CD4-positive, alpha-beta T cell treated with Interleukin-4 for 1 hour (primary cell): ENCODE data around the gene MAMSTR.

Experiments used
- DNase-seq, 2 donors: peaks; one replicate each; pipeline ENCODE4 v3.0.0-alpha.2; 2020 to 2022

MAMSTR gene

DNA sequence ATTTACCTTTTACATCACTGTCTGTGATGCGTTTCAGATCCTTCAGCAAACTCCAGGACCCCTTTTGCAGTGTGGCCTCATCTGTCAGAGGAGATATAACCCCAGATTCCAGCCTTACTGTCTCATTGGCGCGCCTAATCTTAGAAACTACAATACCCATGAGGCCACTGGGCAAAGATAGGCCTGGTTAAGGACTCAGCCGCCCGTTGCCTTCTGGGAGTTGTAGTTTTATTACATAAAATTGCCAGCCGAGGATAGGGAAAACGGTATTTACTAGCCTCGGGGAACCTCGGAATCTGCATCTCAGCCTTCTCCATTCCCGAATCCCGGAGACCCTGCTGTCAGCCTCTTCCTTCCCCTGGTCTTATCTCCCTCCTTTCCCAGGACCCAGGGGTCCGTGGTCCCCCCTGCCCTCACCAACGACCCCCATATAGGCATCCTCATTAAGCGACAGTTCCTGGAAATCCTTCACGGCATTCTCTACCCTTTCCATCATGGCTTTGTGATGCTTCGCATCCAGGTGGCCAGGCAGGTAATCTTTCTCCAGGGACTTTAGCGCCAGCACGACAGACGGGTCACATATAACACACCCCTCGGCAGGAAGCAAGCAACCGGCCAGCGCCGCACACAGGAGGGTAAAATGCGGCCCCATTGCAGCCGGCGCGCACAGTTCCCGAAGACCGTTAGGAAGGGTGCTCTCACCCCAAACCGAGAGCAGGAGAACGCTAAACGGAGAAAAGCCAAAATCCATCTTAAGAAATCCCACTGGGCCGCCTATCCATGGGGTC is 25.9 kb upstream of the MAMSTR start:
- peak; percentile 66 to 75 for DNase-seq

DNA sequence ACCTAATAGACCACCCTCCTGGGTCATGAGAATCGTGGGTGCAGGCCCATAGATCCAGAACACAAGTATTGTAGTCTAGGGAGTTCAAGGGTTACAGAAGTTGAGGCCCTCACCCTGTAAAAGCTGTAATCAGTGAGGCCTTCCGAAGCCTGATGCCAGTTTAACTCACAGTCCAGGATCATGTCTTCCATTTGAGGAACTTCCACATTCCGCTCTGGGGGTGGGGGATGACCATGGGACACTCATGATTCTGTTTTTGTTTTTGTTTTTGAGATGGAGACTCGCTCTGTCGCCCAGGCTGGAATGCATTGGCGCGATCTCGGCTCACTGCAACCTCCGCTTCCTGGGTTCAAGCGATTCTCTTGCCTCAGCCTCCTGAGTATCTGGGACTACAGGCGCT is 22.6 kb upstream of the MAMSTR start:
- DNase-seq = no peak

DNA sequence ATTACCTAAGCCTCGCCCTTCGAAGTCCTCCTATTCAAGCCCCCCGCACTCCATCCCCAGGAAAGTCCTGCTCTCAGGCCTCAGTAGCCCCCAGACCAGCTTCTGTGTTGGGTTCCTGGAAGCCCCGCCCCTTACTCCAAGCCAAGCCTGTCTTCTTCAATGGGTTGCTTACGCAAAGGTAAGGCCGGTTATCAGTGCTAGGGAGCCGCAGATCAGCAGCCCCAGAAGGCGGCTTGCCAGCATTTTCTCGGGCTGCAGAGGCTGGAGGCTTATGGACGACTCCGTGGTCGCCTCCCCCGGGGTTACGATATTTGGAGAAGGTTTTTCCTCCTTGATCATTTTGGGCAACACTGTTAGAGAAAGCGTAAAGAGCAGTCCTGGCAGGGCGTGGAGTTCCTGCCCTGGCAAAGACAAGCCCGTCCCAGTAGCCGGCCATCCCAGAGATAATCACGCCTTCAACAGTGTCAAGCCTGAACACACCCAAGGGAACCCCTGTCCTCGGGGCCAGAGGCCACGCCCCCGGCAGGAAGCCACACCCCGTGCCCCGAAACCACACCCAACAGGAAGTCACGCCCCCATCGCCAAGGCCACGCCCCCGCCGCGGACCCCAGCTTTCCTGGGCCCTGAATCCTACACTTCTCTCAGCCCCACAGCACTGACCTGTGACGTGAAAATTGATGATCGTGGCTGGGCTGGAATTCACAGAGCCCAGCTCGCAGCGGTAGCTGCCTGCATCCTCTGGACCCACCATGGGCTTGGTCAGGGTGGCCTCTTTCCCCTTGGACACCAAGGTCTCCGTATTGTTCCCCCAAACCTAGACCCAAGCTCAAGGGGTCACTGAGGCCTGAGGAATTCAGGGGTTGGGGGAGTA is 21.8 kb upstream of the MAMSTR start:
- DNase-seq = peak in 1 of 2 donors; percentile 29

DNA sequence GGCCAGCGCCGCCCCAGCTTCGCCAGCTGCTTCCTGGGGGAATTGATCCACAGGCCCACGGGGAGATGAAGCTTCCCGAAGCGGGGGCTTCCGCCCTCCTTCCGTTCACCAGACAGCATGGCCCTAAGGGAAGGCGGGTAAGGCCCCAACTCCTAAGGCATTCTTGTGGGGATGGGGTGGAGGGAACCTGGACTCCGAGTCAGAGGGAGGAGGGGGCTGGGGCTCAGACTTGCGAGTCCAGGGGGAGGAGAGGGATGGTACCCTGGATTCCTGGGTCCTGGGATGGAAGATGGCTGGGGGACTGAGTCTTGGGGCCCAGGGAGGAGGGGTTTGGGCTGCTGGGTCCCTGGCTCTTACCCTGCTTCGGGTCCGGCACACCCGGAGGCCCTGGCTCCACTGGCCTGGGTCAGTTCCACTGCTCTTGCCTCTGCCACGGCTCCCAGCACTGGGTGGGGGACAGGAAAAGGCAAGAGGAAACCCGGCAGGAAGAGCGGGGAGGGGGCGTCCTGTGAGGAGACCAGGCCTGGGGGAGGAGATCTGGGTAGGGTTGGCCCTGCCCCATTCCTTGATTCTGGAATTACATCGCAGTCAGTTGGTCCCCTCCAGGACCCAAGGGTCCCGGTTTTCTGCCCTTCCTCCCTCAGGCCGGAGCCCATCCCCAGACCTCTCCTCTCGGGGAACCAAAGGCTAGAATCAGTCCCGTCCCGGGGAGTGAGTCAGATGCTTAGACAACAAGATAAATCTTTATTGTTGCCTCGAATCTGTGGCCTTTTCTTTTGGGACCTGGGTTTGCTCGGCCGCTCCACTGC is 20.8 kb upstream of the MAMSTR start, which contains the start of gene RASIP1:
RASIP1 (minus strand) TSS at position 447 of the 809 bp plus-strand sequence; CDS start at position 119, 328 bp downstream.
- DNase-seq = no peak

DNA sequence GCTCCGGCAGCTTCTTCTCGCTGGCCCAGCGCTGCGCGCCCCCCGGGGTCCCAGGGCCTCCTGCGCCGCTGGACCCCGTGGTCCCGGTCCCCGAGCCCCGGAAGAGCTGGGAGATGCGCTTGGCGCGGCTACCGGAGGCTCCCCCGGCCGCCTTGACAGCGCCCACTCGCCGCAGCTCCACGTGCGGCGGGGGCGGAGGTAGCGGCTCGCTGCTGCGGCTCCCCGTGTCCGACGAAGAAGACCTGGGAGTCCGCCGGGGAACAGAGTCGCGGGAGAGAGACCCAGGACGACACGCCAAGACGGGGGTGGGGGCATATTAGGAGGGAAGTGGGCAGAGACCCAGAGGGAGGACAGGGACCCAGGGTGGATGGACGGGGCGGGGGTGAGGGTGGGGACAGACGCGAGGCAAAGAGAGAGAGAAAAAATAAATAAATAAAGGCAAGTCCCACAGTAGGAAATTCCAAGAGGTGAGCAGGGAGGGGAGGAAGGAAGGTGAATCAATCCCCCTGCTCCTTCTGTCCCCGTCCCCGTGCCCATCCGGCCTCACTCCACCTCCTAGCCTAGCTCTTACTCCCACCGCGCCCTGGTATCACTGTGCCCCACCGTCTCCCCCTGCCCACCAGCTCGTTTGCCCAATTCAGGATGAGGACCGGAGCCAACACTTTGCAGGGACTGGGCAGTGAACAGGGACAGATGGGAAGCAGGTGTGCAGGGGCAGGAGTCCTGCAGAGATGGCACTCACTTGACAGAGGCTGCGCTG is 20.1 kb upstream of the MAMSTR start:
- DNase-seq = no peak

DNA sequence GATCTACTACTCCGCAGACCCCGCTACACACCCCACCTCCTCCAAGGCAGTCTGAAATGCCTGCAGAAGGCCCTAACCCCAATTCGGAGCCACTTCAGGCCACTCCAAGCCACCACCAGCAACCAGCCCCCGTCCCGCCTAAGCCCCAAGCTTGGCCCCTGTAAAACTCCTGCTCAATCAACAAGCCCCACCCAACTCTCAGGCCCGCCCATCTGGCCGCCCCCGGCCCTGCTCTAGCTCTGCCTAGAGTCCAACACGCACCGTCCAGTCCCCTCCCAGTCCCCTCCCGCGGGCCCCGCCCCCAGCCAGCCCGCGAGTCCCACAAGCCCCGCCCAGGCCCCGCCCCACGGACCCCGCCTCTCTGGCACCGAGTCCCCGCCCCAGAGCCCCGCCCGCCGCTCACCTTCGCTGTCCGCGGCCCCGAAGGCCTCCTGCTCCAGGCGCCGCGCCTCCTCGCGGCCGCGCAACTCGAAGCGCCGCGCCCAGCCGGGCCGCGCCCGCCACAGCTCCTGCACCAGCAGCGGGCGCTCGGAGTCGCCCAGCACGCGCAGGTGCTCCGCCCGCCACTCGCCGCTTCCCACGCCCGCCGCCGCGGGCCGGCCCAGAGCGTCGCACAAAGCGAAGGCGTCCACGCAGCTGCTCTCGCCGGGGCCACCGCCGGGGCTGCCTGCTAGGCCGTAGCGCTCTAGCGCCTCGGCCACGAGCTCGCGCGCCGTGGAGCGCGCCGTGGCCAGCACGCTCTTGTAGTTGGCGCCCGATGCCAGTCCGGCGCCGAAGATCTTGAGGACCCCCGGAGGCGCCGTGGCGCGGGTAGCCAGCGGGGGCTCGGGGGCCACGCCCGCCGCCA is 19.3 kb upstream of the MAMSTR start:
- DNase-seq = peak; percentile 92 to 94

DNA sequence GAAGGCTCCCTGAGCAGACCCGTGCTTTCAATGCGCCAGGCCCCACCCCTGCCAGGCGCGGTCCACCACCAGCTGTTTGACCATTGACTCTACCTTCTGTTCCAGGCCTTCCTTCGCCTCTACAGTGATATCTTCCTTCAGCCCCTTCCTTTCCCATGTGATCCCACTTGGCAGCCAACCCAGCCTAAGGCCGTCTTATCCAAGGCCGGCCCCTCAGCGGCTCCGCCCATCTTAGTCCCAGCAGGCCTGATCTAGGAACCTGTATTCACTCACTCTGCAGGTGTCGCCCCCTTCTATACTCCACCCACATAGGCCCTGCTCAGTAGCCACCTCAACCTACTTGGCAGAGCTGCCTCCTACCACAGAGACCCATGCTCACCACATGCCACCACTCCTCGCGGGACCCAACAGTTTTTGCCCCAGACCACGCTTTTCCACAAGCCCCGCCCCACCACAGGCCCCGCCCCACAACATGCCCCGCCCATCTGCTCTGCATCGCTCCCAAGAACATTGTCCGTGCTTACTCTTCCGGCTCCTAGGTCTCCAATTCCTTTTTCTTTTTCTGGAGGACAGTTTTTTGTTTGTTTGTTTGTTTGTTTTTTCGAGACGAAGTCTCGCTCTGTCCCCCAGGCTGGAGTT is 18.0 kb upstream of the MAMSTR start:
- DNase-seq = no peak

DNA sequence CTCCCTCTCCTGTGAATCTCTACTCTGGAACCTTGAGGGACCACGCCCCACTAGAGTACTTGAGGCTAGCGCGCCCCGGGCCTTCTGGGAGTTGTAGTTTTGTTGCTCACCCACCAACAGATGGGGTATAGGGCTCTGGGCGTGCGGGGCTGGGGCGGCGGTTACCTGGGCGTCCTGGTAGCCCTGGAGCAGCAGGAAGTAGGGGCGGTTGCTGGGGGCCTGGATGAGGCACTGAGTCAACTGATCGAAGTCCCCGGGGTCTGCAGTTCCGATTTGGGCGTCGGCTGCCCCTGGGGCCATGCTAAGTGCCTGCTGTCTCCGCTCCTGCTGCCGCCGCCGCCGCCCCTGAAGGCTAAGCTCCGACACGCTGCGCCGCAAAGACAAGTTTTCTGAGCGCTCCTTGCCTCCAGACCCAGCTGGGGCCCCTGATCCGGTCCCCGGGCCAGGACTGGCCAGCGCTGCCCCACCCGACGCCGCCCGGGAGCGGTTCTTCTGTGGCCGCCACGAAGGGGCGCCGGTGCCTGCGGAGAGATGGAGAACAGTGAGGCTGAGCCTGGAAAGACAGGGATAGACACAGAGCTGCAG is 15.6 kb upstream of the MAMSTR start:
- no peak for DNase-seq

DNA sequence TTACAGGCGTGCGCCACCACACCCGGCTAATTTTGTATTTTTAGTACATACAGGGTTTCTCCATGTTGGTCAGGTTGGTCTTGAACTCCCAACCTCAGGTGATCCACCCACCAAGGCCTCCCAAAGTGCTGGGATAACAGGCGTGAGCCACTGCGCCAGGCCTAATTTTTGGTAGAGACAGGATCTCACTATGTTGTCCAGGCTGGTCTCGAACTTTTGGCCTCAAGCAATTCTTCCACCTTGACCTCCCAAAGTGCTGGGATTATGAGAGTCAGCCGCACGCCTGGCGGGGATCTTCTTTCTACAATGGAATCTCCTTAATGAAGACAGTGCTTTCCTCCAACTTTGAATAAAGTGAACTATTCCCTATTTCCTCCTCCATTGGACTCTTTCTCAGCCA is 15.1 kb upstream of the MAMSTR start:
- DNase-seq = no peak

DNA sequence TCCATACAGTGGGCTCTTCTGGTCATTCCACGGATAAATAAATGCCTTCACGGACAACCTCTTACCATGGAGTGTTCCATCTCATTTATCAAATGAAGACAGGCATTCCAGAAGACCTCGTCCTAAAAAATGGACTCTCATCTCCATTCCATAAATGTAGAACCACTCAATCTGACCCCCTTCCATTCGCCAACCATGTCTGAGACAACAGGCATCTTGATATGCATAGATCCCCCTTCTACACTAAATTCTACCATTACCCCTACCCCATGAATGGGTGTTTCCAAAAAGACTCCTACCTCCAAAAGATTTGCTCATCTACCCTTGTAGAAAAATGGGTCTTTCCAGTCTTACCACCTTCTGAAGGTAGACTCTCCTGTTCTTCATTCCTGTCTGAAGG is 11.9 kb upstream of the MAMSTR start:
- DNase-seq = no peak

DNA sequence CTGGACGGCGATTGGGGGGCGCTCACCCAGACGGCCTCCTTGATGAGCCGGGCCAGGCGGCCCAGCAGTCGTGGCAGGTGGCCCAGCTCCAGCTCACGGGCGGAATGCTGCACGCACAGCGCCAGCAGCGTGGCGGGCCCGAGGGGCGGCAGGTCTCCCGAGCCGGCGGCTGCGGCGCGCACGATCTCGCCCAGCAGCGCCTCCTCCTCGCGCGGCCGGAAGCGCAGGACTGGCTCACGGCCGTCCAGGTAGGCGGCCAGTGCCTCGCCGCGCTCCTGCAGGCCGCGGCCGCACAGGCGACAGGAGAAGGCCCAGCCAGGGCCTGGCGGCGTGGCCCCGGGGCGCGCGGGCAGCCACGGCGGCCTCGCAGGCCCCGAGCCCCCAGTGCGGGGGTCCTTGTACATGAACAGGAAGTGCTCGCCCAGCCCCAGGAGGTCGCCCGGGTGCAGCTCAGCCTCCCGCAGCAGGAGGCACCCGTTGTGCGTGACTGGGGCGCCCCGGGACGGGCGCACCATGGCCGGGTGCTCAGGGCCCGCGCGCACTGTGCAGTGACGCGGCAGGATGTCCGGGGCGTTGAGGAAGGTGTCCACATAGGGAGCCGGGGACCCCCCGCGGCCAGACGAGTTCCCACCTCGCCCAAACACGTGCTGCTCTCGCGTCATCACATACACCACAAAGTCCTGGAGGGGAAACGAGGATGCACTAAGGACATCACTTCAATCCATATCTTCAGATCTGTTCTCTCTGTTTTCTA is 9.6 kb upstream of the MAMSTR start:
- no peak for DNase-seq

DNA sequence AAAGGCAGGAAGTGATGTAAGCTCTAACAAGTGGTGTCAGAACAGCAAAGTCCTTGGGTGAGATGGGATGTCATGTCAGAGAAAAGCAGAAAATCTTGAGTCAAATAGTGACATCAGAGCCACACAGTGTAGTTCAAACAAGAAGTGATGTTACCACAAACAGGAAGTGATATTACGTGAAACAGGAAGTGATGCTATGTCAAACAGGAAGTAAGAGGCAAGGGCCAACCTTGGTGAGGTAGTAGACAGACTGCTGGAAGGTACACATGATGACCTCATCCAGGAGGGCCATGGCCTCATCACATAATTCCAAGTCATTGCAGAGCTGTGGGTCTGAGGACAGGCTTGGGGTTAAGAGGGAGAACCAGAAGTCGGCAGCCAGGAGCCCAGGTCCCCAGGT is 7.0 kb upstream of the MAMSTR start:
- DNase-seq = peak; percentile 69 to 77

DNA sequence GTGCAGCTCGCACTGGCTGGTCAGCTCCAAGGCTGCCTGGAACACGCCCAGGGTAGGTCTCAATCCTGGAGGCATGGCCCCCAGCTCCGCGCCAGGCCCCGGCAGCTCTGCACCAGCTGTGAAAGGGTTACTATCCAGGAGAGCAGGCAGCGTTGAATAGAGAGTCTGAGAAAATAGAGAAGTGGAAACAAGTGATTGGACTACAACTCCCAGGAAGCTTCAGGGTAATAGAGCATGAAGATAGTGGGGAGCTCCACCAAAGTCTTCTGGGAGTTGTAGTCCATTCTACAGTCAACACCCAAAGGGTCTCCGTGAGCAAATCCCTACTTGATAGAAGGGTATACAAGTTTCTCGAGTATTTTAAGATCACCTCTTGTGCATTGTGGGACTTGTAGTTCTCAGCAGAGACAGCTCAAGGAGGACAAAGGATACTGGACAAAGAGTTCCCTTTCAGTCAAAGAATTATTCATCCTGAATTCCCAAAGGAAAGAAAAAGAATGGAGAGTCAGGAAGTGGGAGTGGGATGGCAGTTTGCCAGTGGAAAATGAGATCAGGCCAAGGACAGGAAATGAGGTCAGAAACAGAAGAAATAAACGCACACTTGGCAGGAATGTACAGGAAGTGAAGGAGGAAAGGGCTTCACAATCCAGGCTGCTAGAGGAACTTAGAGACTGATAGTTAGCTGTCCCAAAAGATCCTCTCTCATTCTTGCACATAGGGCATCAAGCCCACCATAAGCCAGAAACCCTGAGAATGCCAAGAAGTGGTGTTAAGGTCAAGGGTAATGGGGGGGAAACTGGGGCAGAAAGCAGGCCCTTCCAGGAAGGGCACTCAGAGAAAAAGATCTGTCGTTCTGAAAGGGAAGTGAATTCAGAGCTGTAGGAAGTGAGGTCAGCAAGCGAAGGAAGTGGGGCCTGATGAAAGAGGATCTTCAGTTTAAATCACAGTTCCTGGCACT is 5.5 kb upstream of the MAMSTR start:
- DNase-seq = peak; percentile 63 to 75

DNA sequence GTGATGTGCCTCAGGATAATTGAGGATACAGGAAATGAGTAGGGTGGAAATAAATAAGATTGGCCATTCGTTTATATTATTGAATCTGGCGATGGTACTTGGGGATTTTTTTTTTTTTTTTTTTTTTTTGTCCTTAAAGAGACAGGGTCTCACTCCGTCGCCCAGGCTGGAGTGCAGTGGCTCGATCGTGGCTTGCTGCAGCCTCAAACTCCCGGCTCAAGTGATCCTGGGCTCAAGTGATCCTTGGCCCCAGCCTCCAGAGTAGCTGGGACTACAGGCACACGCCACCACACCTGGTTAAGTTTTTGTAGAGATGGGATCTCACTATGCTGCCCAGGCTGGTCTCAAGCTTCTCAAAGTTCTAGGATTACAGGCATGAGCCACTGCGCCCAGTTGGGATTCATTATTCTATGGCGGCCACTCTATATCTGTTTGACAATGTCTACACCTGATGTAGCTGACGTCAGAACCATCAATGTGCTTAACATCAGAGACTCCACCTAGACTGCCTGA is 2.7 kb upstream of the MAMSTR start:
- DNase-seq = no peak

DNA sequence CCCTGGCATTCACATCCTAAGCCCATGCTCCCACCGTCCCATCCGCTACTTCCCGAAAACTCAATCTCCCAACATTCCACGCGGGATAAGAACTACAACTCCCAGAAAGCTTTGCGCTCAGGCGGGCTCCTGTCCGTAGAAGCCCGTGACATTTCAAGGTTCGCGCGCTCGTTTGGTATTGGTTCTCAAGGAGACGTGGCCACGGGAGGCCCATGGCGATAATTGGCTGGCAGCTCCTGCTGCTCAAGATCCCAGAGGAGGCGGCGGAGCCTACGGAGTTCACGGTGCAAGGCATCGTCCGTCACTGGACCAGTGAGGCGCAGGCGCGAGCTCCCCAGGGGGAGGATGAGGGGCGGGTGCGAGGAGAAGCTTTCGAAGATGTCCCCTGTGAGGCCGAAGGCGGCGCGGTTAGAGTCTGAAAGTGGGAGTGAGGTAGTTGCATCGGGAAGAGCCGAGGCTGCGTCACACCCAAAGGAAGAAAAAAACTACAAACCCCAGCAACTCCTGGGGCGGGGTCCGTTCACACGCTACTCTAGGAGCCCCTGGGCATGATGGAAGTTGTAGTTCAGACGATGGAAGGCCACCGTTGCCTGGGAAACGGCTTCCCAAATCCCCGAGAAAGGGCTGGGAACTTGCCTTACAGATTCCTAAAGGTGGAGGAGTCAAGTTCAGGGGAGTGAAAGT is 1.2 kb upstream of the MAMSTR start:
- DNase-seq = peak; percentile 95 to 96

DNA sequence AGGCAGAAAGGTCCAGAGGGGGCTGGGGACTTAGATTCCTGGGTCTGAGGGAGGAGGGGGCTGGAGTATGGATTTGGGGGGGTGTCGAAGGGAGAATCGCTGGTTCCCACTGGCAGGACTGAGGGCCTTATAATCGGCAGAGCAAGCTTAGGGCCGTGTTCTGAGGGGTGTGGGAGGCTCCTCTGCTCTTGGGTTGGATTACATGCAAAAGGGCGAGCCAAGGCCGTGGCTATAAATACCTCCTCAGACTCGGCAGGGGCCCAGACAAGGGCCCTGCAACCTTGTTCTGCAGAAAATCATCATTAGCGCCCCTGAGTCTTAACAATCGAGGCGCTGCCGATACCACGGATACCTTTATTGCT is 707 bp upstream of the MAMSTR start:
- DNase-seq = no peak

DNA sequence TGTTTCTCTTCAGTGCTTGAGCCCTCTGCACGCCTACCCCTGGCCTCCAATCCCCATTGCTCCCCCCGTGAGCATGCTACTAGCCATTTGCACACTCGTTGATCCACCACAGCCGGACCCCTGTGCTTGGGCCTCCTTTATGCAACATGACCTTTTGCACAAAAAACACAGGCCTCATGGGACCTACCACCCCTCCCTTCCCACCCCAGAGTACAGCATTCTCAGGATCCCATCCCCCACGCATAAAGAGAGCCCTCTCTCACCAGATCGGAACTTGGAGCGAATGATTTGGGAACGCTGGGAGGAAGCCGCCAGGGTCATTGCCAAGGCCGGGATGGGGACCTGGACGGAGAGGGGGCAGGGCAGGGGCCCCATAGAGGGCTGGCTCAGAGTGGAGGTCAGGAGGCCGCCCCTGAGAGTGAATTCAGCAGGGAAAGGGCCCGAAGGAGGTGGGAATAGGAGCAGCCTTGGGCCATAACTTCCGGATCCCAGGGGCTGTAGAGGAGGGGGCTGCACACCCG is 754 bp downstream of the MAMSTR start:
- DNase-seq = no peak
